Calu3 (cell line): ENCODE results near the gene ANKS1B. TPM values are rescaled to one million over a fixed set of nuclear protein-coding genes. Genes with fewer than 3 reads are reported as not detected.

Experiments used
- BruUV-seq: library from RNA; stranded (reverse); fragments of 400-500 nt; replicated peaks from 2 replicates; lab custom pipeline; 2021; lab: Mats Ljungman, UMichigan
- CTCF ChIA-PET: fragments of 300-600 bp; sonication (Branson Sonifier 250); formaldehyde crosslinking; loops from one replicate; lab custom pipeline; 2022; ENCODE audit warnings: antibody characterized with exemption; lab: Charles Lee
- DNase-seq: peaks from one replicate; pipeline ENCODE4 v3.0.0; 2022
- H3K27ac Mint-ChIP-seq: one replicate; pipeline ENCODE4 v1.8.0; 2022; ENCODE audit warnings: mixed read lengths; ENCODE audit not compliant: unreplicated experiment
- H3K27me3 Mint-ChIP-seq: one replicate; pipeline ENCODE4 v1.8.0; 2022; ENCODE audit warnings: mixed read lengths; ENCODE audit not compliant: unreplicated experiment
- H3K36me3 Mint-ChIP-seq: one replicate; pipeline ENCODE4 v1.8.0; 2022; ENCODE audit warnings: mild to moderate bottlenecking, moderate library complexity, mixed read lengths; ENCODE audit not compliant: insufficient read depth, unreplicated experiment
- H3K4me1 Mint-ChIP-seq: one replicate; pipeline ENCODE4 v1.8.0; 2022; ENCODE audit warnings: mild to moderate bottlenecking, low read depth, mixed read lengths; ENCODE audit not compliant: unreplicated experiment
- H3K4me3 Mint-ChIP-seq: one replicate; pipeline ENCODE4 v1.8.0; 2022; ENCODE audit warnings: mild to moderate bottlenecking, low read depth, moderate library complexity, mixed read lengths; ENCODE audit not compliant: unreplicated experiment
- H3K9me3 Mint-ChIP-seq: one replicate; pipeline ENCODE4 v1.8.0; 2022; ENCODE audit warnings: low read depth, mixed read lengths; ENCODE audit not compliant: unreplicated experiment
- CTCF ChIP-seq: fragments of 200-600 bp; IDR thresholded peaks from one replicate; pipeline ENCODE4 v1.8.0; 2022; ENCODE audit warnings: antibody characterized with exemption; ENCODE audit not compliant: unreplicated experiment
- intact Hi-C: fragments of 100-400 bp; cut with micrococcal nuclease; formaldehyde crosslinking; loops from one replicate; pipeline ENCODE4 v1.10.0; 2022; ENCODE audit not compliant: unreplicated experiment
- total RNA-seq: library from RNA; stranded (reverse); gene quantifications from 2 replicates; pipeline ENCODE4 v1.2.3, GENCODE V29; 2022

Gene ANKS1B
- total RNA-seq, 1 experiment from 2014 or later: 1.7 TPM

DNA sequence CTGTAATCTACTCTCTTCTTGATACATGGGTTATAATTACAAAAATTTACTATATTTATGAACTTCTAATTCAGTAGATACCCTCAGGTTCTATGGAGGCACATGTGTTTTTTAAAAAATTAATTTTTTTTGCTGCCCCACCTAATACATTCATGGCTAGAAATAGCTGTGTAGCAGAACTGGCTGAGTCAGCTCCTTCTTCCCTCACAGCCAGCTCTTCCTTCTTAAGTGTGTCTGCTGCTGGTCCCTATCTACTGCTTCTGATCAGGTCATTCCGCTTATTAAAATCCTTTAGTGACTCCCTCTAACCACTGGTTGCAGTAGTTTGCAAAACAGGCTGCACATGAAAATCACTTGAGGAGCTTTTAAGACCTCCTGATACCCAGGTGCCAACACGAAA lies 939.6 kb downstream of the ANKS1B start:
- TF ChIP-seq CTCF: no peak
- CTCF ChIA-PET: interaction anchor here (1.4 to 3.8 kb wide), 2 partner anchors 575 to 614 kb away, joined by 3 to 20 read pairs; no protein-coding TSS in a partner anchor
- no peak overlapping the region for H3K27ac Mint-ChIP-seq
- H3K9me3 Mint-ChIP-seq: peaks cover 4% of the 10 kb centered on the region
- intact Hi-C loops: no loop called here
- H3K27me3 Mint-ChIP-seq: peaks cover 14% of the 10 kb centered on the region
- H3K36me3 Mint-ChIP-seq: no peaks in the 10 kb centered on the region
- no peak overlapping the region for H3K4me3 Mint-ChIP-seq
- no peaks in the 10 kb centered on the region for H3K4me1 Mint-ChIP-seq
- DNase-seq: no peak
- BruUV-seq: no TSS peak

GRCh38 chr12:99043319-99043914 lies 941.3 kb downstream of the ANKS1B start:
- CTCF ChIA-PET: interaction anchor here (0.6 to 3.8 kb wide), 6 partner anchors 33 to 618 kb away, joined by 3 to 20 read pairs (median 4); no protein-coding TSS in a partner anchor
- H3K36me3 Mint-ChIP-seq: no peaks in the 10 kb centered on the region
- H3K9me3 Mint-ChIP-seq: peaks cover 4% of the 10 kb centered on the region
- H3K27ac Mint-ChIP-seq: no peak overlapping the region
- peak; percentile 74 for DNase-seq
- BruUV-seq: no TSS peak
- no peak overlapping the region for H3K4me3 Mint-ChIP-seq
- H3K4me1 Mint-ChIP-seq: no peaks in the 10 kb centered on the region
- TF ChIP-seq CTCF: peak; percentile 63
- intact Hi-C loops: loop anchor here (1.0 to 5.0 kb wide), 6 partner anchors 114 to 724 kb away; no protein-coding TSS in a partner anchor
- peaks cover 30% of the 10 kb centered on the region for H3K27me3 Mint-ChIP-seq

- CTCF ChIA-PET: interaction anchor here (0.7 to 1.0 kb wide), 3 partner anchors 349 to 723 kb away, joined by 3 to 4 read pairs (median 3); no protein-coding TSS in a partner anchor
- no peaks in the 10 kb centered on the region for H3K4me1 Mint-ChIP-seq
- no peak overlapping the region for H3K27ac Mint-ChIP-seq
- no peak for DNase-seq
- H3K9me3 Mint-ChIP-seq: no peaks in the 10 kb centered on the region
- H3K4me3 Mint-ChIP-seq: no peak overlapping the region
- peaks cover 30% of the 10 kb centered on the region for H3K27me3 Mint-ChIP-seq
- TF ChIP-seq CTCF: no peak
- no TSS peak for BruUV-seq
- intact Hi-C loops: loop anchor here (2.0 to 5.0 kb wide), 3 partner anchors 115 to 579 kb away; no protein-coding TSS in a partner anchor
- H3K36me3 Mint-ChIP-seq: no peaks in the 10 kb centered on the region
These were observed 942.5 kb downstream of the ANKS1B start for GRCh38 chr12:99042226-99042625.

GRCh38 chr12:99039367-99040120 lies 945.2 kb downstream of the ANKS1B start:
- BruUV-seq: no TSS peak
- H3K27ac Mint-ChIP-seq: no peak overlapping the region
- H3K27me3 Mint-ChIP-seq: peaks cover 30% of the 10 kb centered on the region
- intact Hi-C loops: loop anchor here (5.0 kb wide), 2 partner anchors 118 to 338 kb away; no protein-coding TSS in a partner anchor
- DNase-seq: no peak
- no peak overlapping the region for H3K4me3 Mint-ChIP-seq
- H3K9me3 Mint-ChIP-seq: no peaks in the 10 kb centered on the region
- TF ChIP-seq CTCF: no peak
- H3K36me3 Mint-ChIP-seq: no peaks in the 10 kb centered on the region
- CTCF ChIA-PET: no interaction called here
- no peaks in the 10 kb centered on the region for H3K4me1 Mint-ChIP-seq
